GM08714 (cell line): ENCODE results near the gene NEURL1.
A peak's percentile ranks its signal among the peaks of the same experiment; 100 is the strongest.

Experiments
- H3K4me3 ChIP-seq: fragments of 200-500 bp; sonication (Bioruptor generic); 2 replicates; pipeline ENCODE4 v1.5.1; 2014; ENCODE audit warnings: mild to moderate bottlenecking, low read length, inconsistent platforms
- ZNF274 ChIP-seq: IDR thresholded peaks from 2 replicates; pipeline ENCODE4 v1.6.1; 2012; ENCODE audit warnings: mild to moderate bottlenecking, low read depth, low read length

NEURL1 gene

GRCh38 chr10:103574097-103575061, 80.9 kb downstream of the NEURL1 start:
- TF ChIP-seq ZNF274: no peak
- H3K4me3 ChIP-seq: no peak overlapping the region

DNA sequence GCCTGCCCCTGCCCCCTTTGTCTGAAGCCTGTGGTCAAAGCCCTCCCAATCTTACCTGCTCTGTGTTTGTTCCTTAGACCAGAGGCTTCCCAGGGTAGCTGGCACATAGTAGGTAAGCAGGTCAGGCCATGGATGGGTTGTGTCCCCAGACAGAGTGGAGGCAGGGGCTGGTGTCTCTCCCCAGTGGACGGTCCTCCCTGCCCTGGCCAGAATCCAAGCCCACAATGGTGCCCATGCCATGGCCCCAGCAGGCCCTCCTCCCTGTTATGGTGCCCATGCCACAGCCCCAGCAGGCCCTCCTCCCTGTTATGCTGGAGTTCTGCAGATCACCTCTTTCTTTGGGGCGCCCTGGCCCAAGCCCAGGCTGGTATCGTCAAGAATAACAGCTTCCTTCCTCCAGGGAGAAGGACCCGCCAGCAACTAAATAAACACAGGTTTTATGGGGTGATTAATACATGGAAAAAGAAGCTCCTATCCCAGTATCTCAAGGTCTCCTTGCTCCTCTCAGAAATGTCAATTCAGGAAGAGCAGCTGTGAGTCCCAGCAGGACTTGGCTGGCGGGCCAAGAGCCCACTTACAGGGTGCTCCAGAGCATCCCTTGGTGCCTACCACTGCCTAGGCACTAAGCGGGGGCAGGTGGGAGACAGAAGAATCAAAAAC, 82.0 kb downstream of the NEURL1 start:
- H3K4me3 ChIP-seq: no peak overlapping the region
- no peak for TF ChIP-seq ZNF274

- no peak overlapping the region for H3K4me3 ChIP-seq
- TF ChIP-seq ZNF274: no peak
These were observed 82.6 kb downstream of the NEURL1 start for GRCh38 chr10:103576076-103576471.

GRCh38 chr10:103576862-103577261, 83.4 kb downstream of the NEURL1 start:
- TF ChIP-seq ZNF274: no peak
- H3K4me3 ChIP-seq: no peak overlapping the region

GRCh38 chr10:103578782-103579382, 85.4 kb downstream of the NEURL1 start:
- no peak for TF ChIP-seq ZNF274
- no peak overlapping the region for H3K4me3 ChIP-seq

DNA sequence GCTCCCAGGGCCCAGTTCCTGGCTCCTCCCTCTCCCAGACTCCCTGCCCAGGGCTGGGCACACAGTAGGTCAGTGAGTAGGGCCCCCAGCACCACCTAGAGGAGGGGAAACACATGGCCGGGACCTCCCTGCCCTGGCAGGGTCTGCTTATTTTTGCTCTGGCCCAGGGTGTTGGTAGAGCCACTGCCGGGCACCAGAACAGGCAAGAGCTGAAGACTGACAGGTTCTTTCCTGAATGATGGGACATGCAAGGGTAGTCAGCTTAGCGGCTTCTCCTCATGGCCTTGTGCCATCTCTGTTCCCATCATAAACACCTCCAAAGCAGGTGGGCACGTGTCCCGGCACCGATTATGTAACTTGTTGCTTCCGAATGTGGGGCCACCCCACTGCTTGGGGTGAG, 86.5 kb downstream of the NEURL1 start:
- TF ChIP-seq ZNF274: no peak
- no peak overlapping the region for H3K4me3 ChIP-seq

- no peak overlapping the region for H3K4me3 ChIP-seq
- no peak for TF ChIP-seq ZNF274
These were observed 86.9 kb downstream of the NEURL1 start for GRCh38 chr10:103580430-103580829.

- no peak for TF ChIP-seq ZNF274
- H3K4me3 ChIP-seq: no peak overlapping the region
These were observed 88.0 kb downstream of the NEURL1 start for GRCh38 chr10:103581499-103581898.

DNA sequence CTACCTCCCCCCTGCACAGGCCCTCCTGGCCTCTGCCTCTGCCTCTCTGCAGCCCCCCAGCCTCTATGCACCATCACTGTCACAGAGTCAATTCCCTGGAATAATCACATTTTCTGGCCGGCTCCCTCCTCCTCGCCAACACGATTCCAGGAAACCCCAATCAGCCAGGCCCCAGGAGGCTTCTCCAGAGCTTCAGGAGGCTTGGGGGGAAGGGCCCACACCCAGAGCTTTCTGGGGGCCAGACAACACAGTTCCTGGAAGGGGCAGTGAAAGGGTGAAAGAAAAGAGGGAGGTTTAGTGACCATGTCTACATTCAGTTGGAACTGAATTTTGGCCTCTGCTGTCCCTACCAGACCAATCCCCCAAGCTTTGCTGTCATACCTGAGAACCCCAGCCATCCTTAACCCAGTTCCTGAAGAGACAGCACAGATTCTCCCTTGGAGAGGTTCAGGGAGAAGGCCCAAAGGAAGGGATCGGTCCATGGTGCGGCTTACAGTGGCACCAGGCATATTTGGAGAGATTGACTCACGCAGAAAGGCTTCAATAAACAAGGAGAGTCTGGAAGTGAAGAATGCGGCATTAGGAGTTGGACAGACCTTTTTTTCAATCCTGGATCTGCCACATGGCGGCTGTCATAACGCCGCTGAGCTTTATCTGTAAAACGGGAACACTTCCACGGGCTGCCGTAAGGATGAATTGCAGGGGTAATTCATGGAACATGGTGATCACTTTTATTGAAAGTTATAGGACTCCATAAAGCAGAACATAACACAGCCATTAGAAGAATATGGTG, 89.0 kb downstream of the NEURL1 start:
- no peak overlapping the region for H3K4me3 ChIP-seq
- TF ChIP-seq ZNF274: no peak

DNA sequence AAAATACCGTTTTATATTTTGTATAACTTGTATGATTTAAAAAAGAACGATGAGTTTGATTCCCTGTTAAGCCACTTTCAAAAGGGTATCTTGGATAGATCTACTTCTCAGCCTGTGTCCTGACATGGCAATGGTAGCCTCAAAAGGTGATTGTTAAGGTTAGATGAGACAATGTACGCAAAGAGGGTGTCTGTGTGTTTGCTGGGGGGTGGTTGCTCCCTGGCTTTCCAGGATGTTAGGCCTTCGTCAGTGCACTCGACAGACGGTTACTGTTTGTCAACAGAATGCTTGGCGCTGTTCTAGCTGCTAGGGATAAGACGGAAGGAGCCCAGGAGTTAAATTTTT, 90.3 kb downstream of the NEURL1 start:
- no peak for TF ChIP-seq ZNF274
- peak overlapping the region; percentile 70; the same call in 1 of the 2 replicates for H3K4me3 ChIP-seq

DNA sequence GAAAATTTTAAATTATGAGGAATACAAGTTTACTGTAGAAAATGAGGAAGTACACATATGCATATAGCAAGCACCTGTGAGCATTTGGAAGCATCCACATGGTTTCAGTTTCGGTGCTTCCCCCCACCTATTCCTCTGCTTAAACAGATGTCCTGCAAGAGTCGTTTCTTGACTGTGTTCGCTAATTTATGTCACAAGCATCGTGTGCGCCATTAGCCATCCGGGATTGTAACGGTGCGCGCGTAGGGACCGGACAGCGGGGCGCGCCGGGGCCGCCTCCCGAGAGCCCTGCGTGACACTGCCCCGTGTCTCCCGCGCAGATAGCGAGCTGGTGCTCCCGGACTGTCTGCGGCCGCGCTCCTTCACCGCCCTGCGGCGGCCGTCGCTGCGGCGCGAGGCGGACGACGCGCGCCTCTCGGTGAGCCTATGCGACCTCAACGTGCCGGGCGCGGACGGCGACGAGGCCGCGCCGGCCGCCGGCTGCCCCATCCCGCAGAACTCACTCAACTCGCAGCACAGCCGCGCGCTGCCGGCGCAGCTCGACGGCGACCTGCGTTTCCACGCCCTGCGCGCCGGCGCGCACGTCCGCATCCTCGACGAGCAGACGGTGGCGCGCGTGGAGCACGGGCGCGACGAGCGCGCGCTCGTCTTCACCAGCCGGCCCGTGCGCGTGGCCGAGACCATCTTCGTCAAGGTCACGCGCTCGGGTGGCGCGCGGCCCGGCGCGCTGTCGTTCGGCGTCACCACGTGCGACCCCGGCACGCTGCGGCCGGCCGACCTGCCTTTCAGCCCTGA, 90.9 kb downstream of the NEURL1 start:
- TF ChIP-seq ZNF274: no peak
- peak overlapping the region; percentile 70; the same call in 1 of the 2 replicates for H3K4me3 ChIP-seq

GRCh38 chr10:103585011-103585405, 91.5 kb downstream of the NEURL1 start:
- peak overlapping the region; percentile 70; the same call in 1 of the 2 replicates for H3K4me3 ChIP-seq

DNA sequence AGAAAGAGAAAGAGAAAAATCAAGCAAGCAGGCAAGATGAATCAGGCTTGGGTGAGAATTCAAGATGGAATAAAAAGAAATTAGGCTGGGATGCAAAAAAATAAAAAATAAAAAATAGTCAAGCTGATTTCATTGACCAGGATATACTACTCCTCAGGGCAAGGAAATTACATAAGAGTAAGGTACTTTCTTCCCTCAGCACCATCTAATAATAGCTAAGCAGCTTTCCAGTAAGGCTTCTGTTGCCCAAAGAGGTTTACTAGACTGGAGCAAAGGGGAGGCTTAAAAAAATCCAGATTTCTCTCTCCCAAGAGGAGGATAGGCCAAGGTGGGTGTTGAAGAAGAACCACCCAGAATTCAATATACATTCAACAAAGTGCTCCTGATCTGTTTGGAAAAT, 93.6 kb downstream of the NEURL1 start:
- no peak overlapping the region for H3K4me3 ChIP-seq
- TF ChIP-seq ZNF274: no peak

More at GRCh38 chr10:103585011-103585405, 91.5 kb downstream of the NEURL1 start:
- no peak for TF ChIP-seq ZNF274
